OCI-LY1 (cell line): ENCODE measurements around the gene FBXO41.
A peak's percentile ranks its signal among the peaks of the same experiment; 100 is the strongest.

Source experiments
- H2AFZ ChIP-seq: fragments of 200-600 bp; sonication (generic), shearing (Covaris generic); 2 replicates; pipeline ENCODE4 v1.6.0; 2014; ENCODE audit warnings: antibody characterized with exemption, mild to moderate bottlenecking, low read length
- H3F3A ChIP-seq: fragments of 200-600 bp; sonication (generic), shearing (Covaris generic); 2 replicates; pipeline ENCODE4 v1.6.0; 2014; ENCODE audit warnings: mild to moderate bottlenecking, antibody characterized with exemption, low read length, moderate library complexity; ENCODE audit not compliant: insufficient read depth
- H3K27ac ChIP-seq: fragments of 200-600 bp; sonication (generic); 2 replicates; pipeline ENCODE4 v1.5.1; 2014; ENCODE audit warnings: low read length, mixed run types, mild to moderate bottlenecking, low read depth; ENCODE audit not compliant: poor library complexity, severe bottlenecking
- H3K27me3 ChIP-seq: fragments of 200-600 bp; sonication (generic); 2 replicates; pipeline ENCODE4 v1.6.0; 2014; ENCODE audit warnings: antibody characterized with exemption, mild to moderate bottlenecking, low read length, moderate library complexity; ENCODE audit not compliant: insufficient read depth
- H3K36me3 ChIP-seq: fragments of 200-600 bp; sonication (generic); 2 replicates; pipeline ENCODE4 v1.6.1; 2014; ENCODE audit warnings: mild to moderate bottlenecking, antibody characterized with exemption, low read length, moderate library complexity, mixed read lengths; ENCODE audit not compliant: insufficient read depth
- H3K4me1 ChIP-seq: fragments of 200-600 bp; sonication (generic); 2 replicates; pipeline ENCODE4 v1.5.1; 2014; ENCODE audit warnings: mild to moderate bottlenecking, low read length, moderate library complexity; ENCODE audit not compliant: insufficient read depth, severe bottlenecking
- H3K4me2 ChIP-seq: fragments of 200-600 bp; sonication (generic), shearing (Covaris generic); 2 replicates; pipeline ENCODE4 v1.6.1; 2014; ENCODE audit warnings: low read length
- H3K4me3 ChIP-seq: fragments of 200-600 bp; sonication (generic); 2 replicates; pipeline ENCODE4 v1.5.1; 2014; ENCODE audit warnings: low read length, low read depth, mild to moderate bottlenecking, mixed read lengths; ENCODE audit not compliant: poor library complexity, severe bottlenecking
- H3K79me2 ChIP-seq: fragments of 200-600 bp; shearing (Covaris generic); 2 replicates; pipeline ENCODE4 v1.6.1; 2016; ENCODE audit warnings: mixed run types, low read length, mixed read lengths; ENCODE audit not compliant: insufficient read depth
- H3K9ac ChIP-seq: fragments of 200-600 bp; sonication (generic), shearing (Covaris generic); 2 replicates; pipeline ENCODE4 v1.6.1; 2014; ENCODE audit warnings: mild to moderate bottlenecking, low read length, mixed read lengths
- H3K9me2 ChIP-seq: fragments of 200-600 bp; sonication (generic), shearing (Covaris generic); 2 replicates; pipeline ENCODE4 v1.6.1; 2014; ENCODE audit warnings: low read depth, mild to moderate bottlenecking, low read length, mixed read lengths
- H3K9me3 ChIP-seq: fragments of 200-600 bp; shearing (Covaris generic); 2 replicates; pipeline ENCODE4 v1.6.1; 2014; ENCODE audit warnings: low read length, mixed read lengths
- H4K20me1 ChIP-seq: fragments of 200-600 bp; sonication (generic), shearing (Covaris generic); 2 replicates; pipeline ENCODE4 v1.6.0; 2016; ENCODE audit warnings: mild to moderate bottlenecking, low read length; ENCODE audit not compliant: insufficient read depth
- EZH2 ChIP-seq: fragments of 200-600 bp; sonication (generic), shearing (Covaris generic); IDR thresholded peaks from 2 replicates; pipeline ENCODE4 v1.8.0; 2017; ENCODE audit warnings: borderline replicate concordance, mixed run types, mild to moderate bottlenecking, antibody characterized with exemption, low read length, moderate library complexity, mixed read lengths
- TF ChIP-seq, protein P1 (sequence below): fragments of 200-600 bp; sonication (generic), shearing (Covaris generic); IDR thresholded peaks from 2 replicates; pipeline ENCODE4 v1.5.1; 2017; ENCODE audit warnings: mild to moderate bottlenecking, antibody characterized with exemption, low read length, moderate library complexity, mixed read lengths

FBXO41 gene

DNA sequence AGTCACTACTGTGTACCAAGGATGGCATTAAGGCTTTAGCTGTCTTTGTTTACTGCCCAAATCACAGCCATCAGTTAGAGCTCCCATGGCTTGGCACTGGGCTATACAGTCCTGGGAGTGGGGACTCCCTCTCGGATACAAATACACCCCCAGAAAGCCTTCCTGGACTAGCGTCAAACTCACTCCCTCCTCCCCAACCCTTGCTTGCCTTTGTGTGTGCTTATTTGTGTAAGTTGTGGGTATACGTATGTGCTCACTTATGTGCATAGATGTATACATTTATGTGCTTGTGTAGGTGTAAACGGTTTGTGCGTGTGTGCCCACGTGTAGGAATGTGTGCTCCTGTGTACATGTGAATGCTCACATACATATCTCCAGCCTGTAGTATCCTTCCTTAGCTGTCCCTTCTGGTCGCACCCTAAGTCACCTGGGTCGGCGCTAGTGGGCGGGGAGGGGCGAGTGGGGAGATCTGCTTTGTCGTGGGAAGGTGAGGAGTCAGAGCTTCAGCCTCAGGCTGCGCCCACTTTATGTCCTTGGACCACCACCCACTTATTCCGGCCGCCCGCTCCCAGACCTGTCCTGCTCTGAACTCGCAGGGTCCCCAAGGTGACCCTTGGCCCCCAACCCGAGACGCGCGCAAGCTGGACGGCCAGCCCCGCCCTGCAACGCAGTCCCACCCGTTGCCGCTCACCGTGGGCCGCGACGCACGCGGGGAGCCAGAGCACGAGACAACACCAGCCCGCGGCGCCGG lies 51.7 kb downstream of the FBXO41 start:
- Histone ChIP-seq H3K9me2 (no peaks in the 10 kb centered on the region), H2AFZ (no peak overlapping the region)

DNA sequence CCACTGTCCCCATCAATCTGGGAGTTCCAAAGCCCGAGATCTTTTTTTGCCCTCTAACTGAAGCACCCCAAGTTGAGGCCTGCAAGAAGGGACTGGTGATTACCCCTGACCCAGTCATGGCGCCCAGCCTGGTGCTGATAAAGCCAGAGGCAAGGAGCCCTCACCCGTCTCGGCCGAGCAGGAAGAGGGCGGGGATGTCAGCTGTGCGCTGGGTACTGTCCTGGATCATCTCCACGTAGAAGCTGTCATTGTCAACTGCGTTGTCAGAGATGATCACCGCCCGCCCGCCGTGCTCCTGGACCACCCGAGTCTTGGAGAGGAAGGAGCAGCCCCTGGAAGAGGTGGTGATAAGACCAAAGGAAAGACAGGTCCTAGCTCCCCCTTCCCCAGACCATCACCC lies 55.6 kb downstream of the FBXO41 start:
- no peaks in the 10 kb centered on the region for H4K20me1 ChIP-seq
- H3K27ac ChIP-seq = no peak overlapping the region
- no peaks in the 10 kb centered on the region for H3K9me3 ChIP-seq
- H3K79me2 ChIP-seq = no peaks in the 10 kb centered on the region
- no peaks in the 10 kb centered on the region; the same call in 1 of the 2 replicates for H3F3A ChIP-seq
- H3K4me3 ChIP-seq = no peak overlapping the region
- no peaks in the 10 kb centered on the region for H3K27me3 ChIP-seq
- no peaks in the 10 kb centered on the region for H3K9me2 ChIP-seq
- no peak overlapping the region for H2AFZ ChIP-seq
- no peak overlapping the region for H3K9ac ChIP-seq
- TF ChIP-seq, protein P1, sequence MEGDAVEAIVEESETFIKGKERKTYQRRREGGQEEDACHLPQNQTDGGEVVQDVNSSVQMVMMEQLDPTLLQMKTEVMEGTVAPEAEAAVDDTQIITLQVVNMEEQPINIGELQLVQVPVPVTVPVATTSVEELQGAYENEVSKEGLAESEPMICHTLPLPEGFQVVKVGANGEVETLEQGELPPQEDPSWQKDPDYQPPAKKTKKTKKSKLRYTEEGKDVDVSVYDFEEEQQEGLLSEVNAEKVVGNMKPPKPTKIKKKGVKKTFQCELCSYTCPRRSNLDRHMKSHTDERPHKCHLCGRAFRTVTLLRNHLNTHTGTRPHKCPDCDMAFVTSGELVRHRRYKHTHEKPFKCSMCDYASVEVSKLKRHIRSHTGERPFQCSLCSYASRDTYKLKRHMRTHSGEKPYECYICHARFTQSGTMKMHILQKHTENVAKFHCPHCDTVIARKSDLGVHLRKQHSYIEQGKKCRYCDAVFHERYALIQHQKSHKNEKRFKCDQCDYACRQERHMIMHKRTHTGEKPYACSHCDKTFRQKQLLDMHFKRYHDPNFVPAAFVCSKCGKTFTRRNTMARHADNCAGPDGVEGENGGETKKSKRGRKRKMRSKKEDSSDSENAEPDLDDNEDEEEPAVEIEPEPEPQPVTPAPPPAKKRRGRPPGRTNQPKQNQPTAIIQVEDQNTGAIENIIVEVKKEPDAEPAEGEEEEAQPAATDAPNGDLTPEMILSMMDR = no peak
- H3K4me1 ChIP-seq = peaks cover 6% of the 10 kb centered on the region
- H3K4me2 ChIP-seq = no peak overlapping the region
- H3K36me3 ChIP-seq = peaks cover 45% of the 10 kb centered on the region; the same call in 1 of the 2 replicates

More for the DNA sequence above, 51.7 kb downstream of the FBXO41 start:
- peak overlapping the region; percentile 79 for H3K4me3 ChIP-seq
- H3K9ac ChIP-seq = peak overlapping the region; percentile 67
- no peak for TF ChIP-seq EZH2
- TF ChIP-seq, protein P1 = peak; percentile 26; the same call in 1 of the 2 replicates
- H3K4me1 ChIP-seq = peaks cover 30% of the 10 kb centered on the region
- H3K9me3 ChIP-seq = no peaks in the 10 kb centered on the region
- no peaks in the 10 kb centered on the region for H3K27me3 ChIP-seq
- H3K79me2 ChIP-seq = peaks cover 34% of the 10 kb centered on the region
- H4K20me1 ChIP-seq = no peaks in the 10 kb centered on the region; the same call in 1 of the 2 replicates
- H3K4me2 ChIP-seq = peak overlapping the region; percentile 88
- H3F3A ChIP-seq = no peaks in the 10 kb centered on the region
- H3K36me3 ChIP-seq = peaks cover 39% of the 10 kb centered on the region
- H3K27ac ChIP-seq = no peak overlapping the region

DNA sequence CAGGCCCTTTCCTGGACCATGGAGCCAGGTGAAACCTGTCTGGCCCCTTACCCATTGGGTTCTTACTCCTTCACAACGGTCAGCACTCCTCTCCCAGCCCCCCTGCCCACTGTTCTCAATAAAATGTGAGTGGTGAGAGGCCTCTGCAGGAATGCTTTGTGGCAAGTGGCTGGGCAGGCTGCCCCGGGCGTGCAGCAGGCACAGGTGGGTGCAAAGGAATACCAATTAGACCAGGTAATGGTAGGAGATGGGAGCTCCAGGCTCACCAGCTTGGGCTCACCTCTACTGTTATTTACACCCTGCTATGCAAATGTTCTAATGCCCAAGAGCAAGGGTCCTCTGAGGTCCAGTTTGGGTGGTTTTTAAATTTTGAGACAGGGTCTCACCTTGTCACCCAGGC lies 57.2 kb downstream of the FBXO41 start:
- Histone ChIP-seq H3K79me2 (no peaks in the 10 kb centered on the region), H3K9me3 (no peaks in the 10 kb centered on the region), H4K20me1 (no peaks in the 10 kb centered on the region), H3K27me3 (no peaks in the 10 kb centered on the region), H3K27ac (no peak overlapping the region), H3K36me3 (peaks cover 61% of the 10 kb centered on the region), H3F3A (no peaks in the 10 kb centered on the region; the same call in 1 of the 2 replicates), H3K9me2 (no peaks in the 10 kb centered on the region), H2AFZ (no peak overlapping the region), H3K4me1 (peaks cover under 1% of the 10 kb centered on the region), H3K4me2 (no peak overlapping the region), H3K9ac (no peak overlapping the region), H3K4me3 (no peak overlapping the region)
- TF ChIP-seq, protein P1 = no peak
- TF ChIP-seq EZH2 = no peak
